ENCODE results near the gene CASP14. TPM values are rescaled to one million over a fixed set of nuclear protein-coding genes. Genes with fewer than 3 reads are reported as not detected.

The CASP14 gene
- total RNA-seq, 1 experiment from 2014 or later, result not detected

DNA sequence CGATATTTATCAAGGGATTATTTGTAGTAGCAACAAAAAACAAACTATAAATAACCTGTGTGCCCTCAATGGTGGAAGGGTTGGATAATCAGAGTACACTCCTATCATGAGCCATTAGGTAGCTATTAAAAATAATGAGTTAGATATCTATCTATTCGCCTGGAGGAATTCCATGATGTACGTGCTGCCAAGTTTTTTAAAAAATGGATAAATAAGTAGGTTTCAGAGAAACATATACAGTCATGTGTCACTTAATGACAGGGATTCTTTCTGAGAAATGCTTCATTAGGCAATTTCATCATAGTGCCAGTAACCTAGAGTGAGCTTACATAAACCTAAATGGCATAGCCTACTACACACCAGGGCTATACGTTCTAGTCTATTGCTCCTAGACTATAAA, 26.5 kb downstream of the CASP14 start:
- Histone ChIP-seq H3K9me2 (ENCODE audit: insufficient read depth) (no peaks in the 10 kb centered on the region), H2AFZ (ENCODE audit: low read depth, low read length, poor library complexity, severe bottlenecking) (no peak overlapping the region), H4K20me1 (ENCODE audit: insufficient read depth) (no peaks in the 10 kb centered on the region), H3K27me3 (ENCODE audit: insufficient read depth, low read length) (0 out of 2 replicates have a peak, but pooled peaks cover 6% of the 10 kb centered on the region), H3K79me2 (ENCODE audit: insufficient read depth, low read length) (no peaks in the 10 kb centered on the region), H3K9ac (ENCODE audit: low read length) (no peak overlapping the region), H3K4me1 (ENCODE audit: control insufficient read depth in 1 of 2, insufficient read depth in 2 of 2, low read length in 2 of 2) (no peaks in the 10 kb centered on the region), H3K27ac (ENCODE audit: low read depth, low read length) (no peak overlapping the region), H3K36me3 (ENCODE audit: control insufficient read depth in 1 of 2, insufficient read depth in 2 of 2, low read length in 2 of 2) (no peaks in the 10 kb centered on the region), H3K4me3 (replicated peaks in 1 of 2; ENCODE audit: low read depth in 1 of 2, low read length in 2 of 2) (no peak overlapping the region), H3K9me3 (ENCODE audit: control insufficient read depth in 1 of 2, insufficient read depth in 1 of 2, low read depth in 1 of 2, low read length in 2 of 2) (no peaks in the 10 kb centered on the region), H3K4me2 (ENCODE audit: low read length) (no peak overlapping the region)
- DNase-seq (ENCODE audit: low read depth, low spot score) (no peak), ATAC-seq (no peak)
- RAD21 ChIA-PET (ENCODE audit: low non-redundant PET in 1 of 2, low total read pairs in 2 of 2, uncharacterized antibody in 2 of 2, unreplicated experiment in 2 of 2), result interaction anchor here in 1 of 2 experiments (0.7 kb wide), 1 partner anchor 173 kb away, joined by 3 read pairs; no protein-coding TSS in a partner anchor
- POLR2A ChIA-PET, result no interaction called here
- intact Hi-C loops (cut with micrococcal nuclease), result no loop called here
- BruUV-seq (replicated peaks), result no TSS peak
- TF ChIP-seq, protein P1, sequence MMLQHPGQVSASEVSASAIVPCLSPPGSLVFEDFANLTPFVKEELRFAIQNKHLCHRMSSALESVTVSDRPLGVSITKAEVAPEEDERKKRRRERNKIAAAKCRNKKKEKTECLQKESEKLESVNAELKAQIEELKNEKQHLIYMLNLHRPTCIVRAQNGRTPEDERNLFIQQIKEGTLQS (IDR thresholded peaks at IDR 0.05), result no peak
- TF ChIP-seq POLR2AphosphoS5 (IDR thresholded peaks at IDR 0.05; ENCODE audit: low read depth, low read length), result no peak
- TF ChIP-seq, protein P2, sequence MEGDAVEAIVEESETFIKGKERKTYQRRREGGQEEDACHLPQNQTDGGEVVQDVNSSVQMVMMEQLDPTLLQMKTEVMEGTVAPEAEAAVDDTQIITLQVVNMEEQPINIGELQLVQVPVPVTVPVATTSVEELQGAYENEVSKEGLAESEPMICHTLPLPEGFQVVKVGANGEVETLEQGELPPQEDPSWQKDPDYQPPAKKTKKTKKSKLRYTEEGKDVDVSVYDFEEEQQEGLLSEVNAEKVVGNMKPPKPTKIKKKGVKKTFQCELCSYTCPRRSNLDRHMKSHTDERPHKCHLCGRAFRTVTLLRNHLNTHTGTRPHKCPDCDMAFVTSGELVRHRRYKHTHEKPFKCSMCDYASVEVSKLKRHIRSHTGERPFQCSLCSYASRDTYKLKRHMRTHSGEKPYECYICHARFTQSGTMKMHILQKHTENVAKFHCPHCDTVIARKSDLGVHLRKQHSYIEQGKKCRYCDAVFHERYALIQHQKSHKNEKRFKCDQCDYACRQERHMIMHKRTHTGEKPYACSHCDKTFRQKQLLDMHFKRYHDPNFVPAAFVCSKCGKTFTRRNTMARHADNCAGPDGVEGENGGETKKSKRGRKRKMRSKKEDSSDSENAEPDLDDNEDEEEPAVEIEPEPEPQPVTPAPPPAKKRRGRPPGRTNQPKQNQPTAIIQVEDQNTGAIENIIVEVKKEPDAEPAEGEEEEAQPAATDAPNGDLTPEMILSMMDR (IDR thresholded peaks at IDR 0.05 in 2 of 3, conservative IDR thresholded peaks at IDR 0.05 in 1 of 3; ENCODE audit: borderline replicate concordance in 1 of 3, insufficient read depth in 1 of 3, low read depth in 2 of 3, low read length in 2 of 3), result no peak
- no peak for TF ChIP-seq RAD21 (IDR thresholded peaks at IDR 0.05; ENCODE audit: low read depth)
- TF ChIP-seq TCF7L2 (IDR thresholded peaks at IDR 0.05; ENCODE audit: borderline replicate concordance, extremely low read depth, insufficient read depth, insufficient read length), result no peak
- no peak for TF ChIP-seq ELF1 (IDR thresholded peaks at IDR 0.05; ENCODE audit: borderline replicate concordance, low read depth)
- no peak for TF ChIP-seq SP1 (IDR thresholded peaks at IDR 0.05; ENCODE audit: low read depth)
- TF ChIP-seq CEBPB (IDR thresholded peaks at IDR 0.05; ENCODE audit: low read depth), result no peak
- TF ChIP-seq EZH2phosphoT487 (IDR thresholded peaks at IDR 0.05; ENCODE audit: borderline replicate concordance), result no peak
- TF ChIP-seq ZFX (IDR thresholded peaks at IDR 0.05), result no peak
- CTCF ChIA-PET, result interaction anchor here (1.5 kb wide), 1 partner anchor 502 kb away, joined by 4 read pairs; no protein-coding TSS in a partner anchor
